Activated CD4-positive, alpha-beta memory T cell treated with anti-CD3 and anti-CD28 coated beads for 36 hours (primary cell): ENCODE data around the gene PDCD7. TPM values are rescaled to one million over a fixed set of nuclear protein-coding genes. Genes with fewer than 3 reads are reported as not detected.
"Not testable (repeated sequence)": the region's sequence is repeated elsewhere in the genome, so short reads cannot be mapped to it uniquely, and the experiment has no call there.

ENCODE experiments used
- CTCF ChIA-PET: fragments of 350-600 bp; sonication (Branson Sonifier 250); formaldehyde crosslinking; loops from one replicate; lab custom pipeline; 2021; ENCODE audit warnings: antibody characterized with exemption, inconsistent platforms; lab: Charles Lee
- POLR2A ChIA-PET: fragments of 350-600 bp; sonication (Branson Sonifier 250); formaldehyde crosslinking; loops from one replicate; lab custom pipeline; 2021; ENCODE audit warnings: antibody characterized with exemption; lab: Charles Lee
- DNase-seq: peaks from one replicate; pipeline ENCODE4 v3.0.0-alpha.2; 2020
- H3K27ac Mint-ChIP-seq: one replicate; pipeline ENCODE4 v1.8.0; 2021; ENCODE audit warnings: mixed read lengths
- H3K27me3 Mint-ChIP-seq: one replicate; pipeline ENCODE4 v1.8.0; 2021; ENCODE audit warnings: mixed read lengths
- H3K36me3 Mint-ChIP-seq: one replicate; pipeline ENCODE4 v1.8.0; 2021; ENCODE audit warnings: mixed read lengths
- H3K4me1 Mint-ChIP-seq: one replicate; pipeline ENCODE4 v1.8.0; 2021; ENCODE audit warnings: low read depth, mixed read lengths
- H3K4me3 Mint-ChIP-seq: one replicate; pipeline ENCODE4 v1.8.0; 2021; ENCODE audit warnings: mild to moderate bottlenecking, mixed read lengths
- H3K9me3 Mint-ChIP-seq: one replicate; pipeline ENCODE4 v1.8.0; 2021; ENCODE audit warnings: mixed read lengths
- intact Hi-C: fragments of 100-400 bp; cut with micrococcal nuclease; formaldehyde crosslinking; loops from one replicate; pipeline ENCODE4 v1.15.1; 2023
- total RNA-seq, 2 experiments: library from RNA; stranded (reverse); gene quantifications; one replicate each; pipeline ENCODE4 v1.2.3, GENCODE V29; 2021

PDCD7 gene
- total RNA-seq, 2 experiments from 2014 or later: 32.8 to 33.0 TPM

DNA sequence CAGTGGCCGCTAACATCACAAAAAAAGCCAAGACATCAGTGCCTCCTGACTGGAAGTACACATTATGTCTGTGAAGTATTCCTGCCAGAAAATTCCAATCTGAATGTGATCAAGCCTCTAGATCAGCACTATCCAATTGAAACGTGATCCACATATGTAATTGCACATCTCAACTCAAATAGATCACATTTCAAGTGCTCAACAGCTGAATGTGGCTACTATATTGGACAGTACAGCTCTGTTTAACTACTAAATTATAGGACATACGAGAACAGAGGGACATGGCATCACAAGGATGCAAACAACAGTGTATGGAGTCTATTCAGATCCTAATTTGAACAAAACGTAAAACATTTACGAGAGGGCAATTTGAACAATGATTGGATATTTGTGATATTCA lies 18.1 kb downstream of the PDCD7 start:
- Mint-ChIP-seq H3K4me1 (peaks cover 2% of the 10 kb centered on the region), H3K9me3 (no peaks in the 10 kb centered on the region), H3K27me3 (no peaks in the 10 kb centered on the region), H3K4me3 (no peak overlapping the region), H3K27ac (no peak overlapping the region), H3K36me3 (peaks cover 28% of the 10 kb centered on the region)
- intact Hi-C loops: no loop called here
- ChIA-PET CTCF (interaction anchor here (1.4 to 1.6 kb wide), 2 partner anchors 14 to 182 kb away, joined by 3 to 7 read pairs; no protein-coding TSS in a partner anchor), POLR2A (no interaction called here)
- DNase-seq: no peak

DNA sequence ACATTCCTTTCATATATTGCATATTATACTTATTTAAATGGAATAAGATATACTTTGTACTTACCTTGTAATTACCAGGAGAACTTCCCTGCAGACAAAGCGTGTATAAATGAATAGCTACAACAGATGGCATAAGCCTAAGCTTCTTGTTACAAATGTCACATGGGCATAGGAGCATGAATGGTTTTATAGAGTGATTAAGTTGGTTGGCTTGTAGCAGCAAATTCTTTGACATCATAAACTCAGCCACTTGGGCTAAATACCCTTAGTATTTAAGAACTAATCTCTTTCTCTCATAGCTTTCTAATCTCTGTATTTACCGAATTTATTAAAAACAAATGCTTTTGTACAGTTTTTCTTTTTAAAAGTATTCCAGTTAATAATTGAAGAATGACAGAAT lies 18.5 kb downstream of the PDCD7 start, which contains the start of gene UBAP1L:
Gene UBAP1L (minus strand): TSS at position 115 of the 400 bp plus-strand sequence. CDS start 8,985 bp downstream, outside the sequence.
- Mint-ChIP-seq H3K4me3 (no peak within 1 kb of the TSS), H3K27ac (no peak within 1 kb of the TSS), H3K27me3 (no peaks in the 10 kb centered on the region), H3K4me1 (peaks cover 2% of the 10 kb centered on the region), H3K36me3 (peaks cover 28% of the 10 kb centered on the region), H3K9me3 (no peaks in the 10 kb centered on the region)
- POLR2A ChIA-PET: no interaction called here
- intact Hi-C loops: no loop called here
- CTCF ChIA-PET: interaction anchor here (0.6 to 1.6 kb wide), 4 partner anchors 13 to 183 kb away, joined by 3 to 7 read pairs (median 4); no protein-coding TSS in a partner anchor
- no peak for DNase-seq

DNA sequence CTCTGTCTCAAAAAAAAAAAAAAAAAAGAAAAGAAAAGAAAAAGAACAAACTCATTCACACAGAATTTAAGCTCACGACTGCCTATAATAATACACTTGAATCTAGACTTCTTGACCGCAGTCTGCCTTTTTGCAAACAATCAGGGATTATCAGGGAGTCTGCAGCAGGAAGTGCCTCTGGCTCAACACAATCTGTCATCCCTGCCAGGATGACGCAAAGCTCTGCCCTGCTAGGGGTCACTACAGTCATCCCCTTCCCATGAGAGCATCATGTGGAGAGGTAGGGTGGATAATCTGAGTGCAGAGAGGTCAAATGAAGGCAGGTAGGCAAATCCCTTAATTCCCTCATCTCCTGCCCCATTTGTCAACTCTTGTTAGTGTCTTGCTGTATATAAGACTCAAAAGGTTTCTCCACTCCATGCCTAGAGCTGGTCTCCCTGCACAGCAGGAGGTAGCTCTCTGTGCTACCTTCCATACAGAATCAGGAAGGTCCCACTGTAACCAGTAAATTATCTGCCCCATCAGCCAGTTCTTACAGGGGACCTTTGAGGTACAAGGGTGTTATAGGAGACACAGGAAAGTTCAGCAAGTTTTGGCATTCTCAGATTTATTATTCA lies 22.8 kb downstream of the PDCD7 start:
- intact Hi-C loops: no loop called here
- Mint-ChIP-seq H3K36me3 (peaks cover 8% of the 10 kb centered on the region), H3K27me3 (no peaks in the 10 kb centered on the region), H3K9me3 (no peaks in the 10 kb centered on the region), H3K27ac (no peak overlapping the region), H3K4me1 (peaks cover 6% of the 10 kb centered on the region), H3K4me3 (no peak overlapping the region)
- no peak for DNase-seq
- CTCF ChIA-PET: interaction anchor here (2.5 kb wide), 1 partner anchor 10 kb away, joined by 10 read pairs; no protein-coding TSS in a partner anchor
- POLR2A ChIA-PET: no interaction called here

DNA sequence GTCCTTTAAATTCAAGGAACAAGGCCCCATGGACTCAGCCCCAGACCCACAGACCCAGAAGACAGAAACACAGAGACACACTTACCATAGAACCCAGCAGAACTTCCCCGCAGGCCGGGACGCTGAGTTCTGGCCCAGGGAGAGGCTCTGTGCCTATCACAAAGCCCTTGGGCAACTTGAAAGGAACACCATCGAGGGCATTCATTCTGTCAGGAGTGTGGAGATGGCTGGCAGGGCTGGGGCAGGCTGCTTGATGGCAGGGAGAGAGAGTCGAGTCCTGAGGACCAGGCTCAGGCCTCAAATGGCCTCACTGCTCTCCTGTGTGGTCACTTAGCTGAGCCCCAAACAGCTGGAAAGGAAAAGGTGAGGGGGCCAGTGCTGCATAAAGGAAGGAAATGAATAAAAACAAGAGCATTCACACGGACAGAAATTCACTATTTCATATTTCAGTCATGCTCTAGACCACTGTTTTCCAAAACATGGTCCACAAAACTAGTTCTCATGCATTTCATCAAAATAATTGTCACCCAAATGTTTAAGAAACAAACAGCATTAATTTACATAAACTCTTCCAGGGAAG lies 27.5 kb downstream of the PDCD7 start:
- ChIA-PET POLR2A (no interaction called here), CTCF (interaction anchor here (1.0 kb wide), 1 partner anchor 28 kb away, joined by 3 read pairs; no protein-coding TSS in a partner anchor)
- peaks cover 13% of the 10 kb centered on the region for H3K36me3 Mint-ChIP-seq
- no peak for DNase-seq
- H3K4me1 Mint-ChIP-seq: peaks cover 6% of the 10 kb centered on the region
- H3K9me3 Mint-ChIP-seq: no peaks in the 10 kb centered on the region
- intact Hi-C loops: no loop called here
- no peaks in the 10 kb centered on the region for H3K27me3 Mint-ChIP-seq
- H3K27ac Mint-ChIP-seq: peak overlapping the region; percentile 25
- no peak overlapping the region for H3K4me3 Mint-ChIP-seq

DNA sequence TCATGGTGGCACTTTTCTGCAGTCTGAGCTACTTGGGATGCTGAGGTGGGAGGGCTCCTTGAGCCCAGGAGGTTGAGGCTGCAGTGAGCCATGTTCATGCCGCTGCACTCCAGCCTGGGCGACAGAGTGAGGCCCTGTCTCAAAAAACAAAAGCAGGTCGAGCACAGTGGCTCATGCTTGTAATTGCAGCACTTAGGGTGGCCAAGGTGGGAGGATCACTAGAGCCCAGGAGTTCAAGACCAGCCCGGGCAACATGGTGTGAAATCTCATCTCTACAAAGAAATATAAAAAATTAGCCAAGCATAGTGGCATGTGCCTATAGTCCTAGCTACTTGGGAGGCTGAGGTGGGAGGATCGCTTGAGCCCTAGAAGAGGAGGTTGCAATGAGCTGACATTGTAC lies 28.6 kb downstream of the PDCD7 start:
- ChIA-PET POLR2A (no interaction called here), CTCF (no interaction called here)
- Mint-ChIP-seq H3K4me3 (no peak overlapping the region), H3K9me3 (no peaks in the 10 kb centered on the region), H3K4me1 (peaks cover 5% of the 10 kb centered on the region), H3K27ac (no peak overlapping the region), H3K36me3 (peaks cover 13% of the 10 kb centered on the region), H3K27me3 (no peaks in the 10 kb centered on the region)
- DNase-seq: no peak
- intact Hi-C loops: no loop called here

DNA sequence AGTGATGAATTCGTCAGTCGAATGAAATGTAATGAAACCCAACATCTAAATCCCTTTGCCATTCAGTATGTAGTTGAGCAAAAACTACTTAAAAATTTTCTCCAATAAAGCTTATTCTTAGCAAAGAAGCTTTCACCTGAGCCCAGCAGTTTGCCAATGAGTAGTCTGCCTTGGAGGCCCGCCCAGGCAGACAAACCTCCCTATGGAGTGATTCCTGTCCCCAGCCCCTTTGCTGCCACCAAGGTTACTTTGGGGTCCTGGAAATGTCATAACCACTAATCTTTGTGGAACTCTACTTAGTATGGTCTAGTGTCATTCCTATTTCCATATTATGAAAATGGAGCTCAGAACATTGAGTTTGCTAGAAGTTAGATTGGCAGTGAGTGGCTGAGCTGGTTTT lies 30.7 kb downstream of the PDCD7 start:
- ChIA-PET CTCF (interaction anchor here (1.0 to 1.5 kb wide), 2 partner anchors 50 to 69 kb away, joined by 4 to 6 read pairs; no protein-coding TSS in a partner anchor), POLR2A (no interaction called here)
- no peak for DNase-seq
- peaks cover 27% of the 10 kb centered on the region for H3K36me3 Mint-ChIP-seq
- intact Hi-C loops: no loop called here
- H3K27me3 Mint-ChIP-seq: no peaks in the 10 kb centered on the region
- H3K4me1 Mint-ChIP-seq: peaks cover 5% of the 10 kb centered on the region
- H3K4me3 Mint-ChIP-seq: no peak overlapping the region
- no peak overlapping the region for H3K27ac Mint-ChIP-seq
- H3K9me3 Mint-ChIP-seq: no peaks in the 10 kb centered on the region

DNA sequence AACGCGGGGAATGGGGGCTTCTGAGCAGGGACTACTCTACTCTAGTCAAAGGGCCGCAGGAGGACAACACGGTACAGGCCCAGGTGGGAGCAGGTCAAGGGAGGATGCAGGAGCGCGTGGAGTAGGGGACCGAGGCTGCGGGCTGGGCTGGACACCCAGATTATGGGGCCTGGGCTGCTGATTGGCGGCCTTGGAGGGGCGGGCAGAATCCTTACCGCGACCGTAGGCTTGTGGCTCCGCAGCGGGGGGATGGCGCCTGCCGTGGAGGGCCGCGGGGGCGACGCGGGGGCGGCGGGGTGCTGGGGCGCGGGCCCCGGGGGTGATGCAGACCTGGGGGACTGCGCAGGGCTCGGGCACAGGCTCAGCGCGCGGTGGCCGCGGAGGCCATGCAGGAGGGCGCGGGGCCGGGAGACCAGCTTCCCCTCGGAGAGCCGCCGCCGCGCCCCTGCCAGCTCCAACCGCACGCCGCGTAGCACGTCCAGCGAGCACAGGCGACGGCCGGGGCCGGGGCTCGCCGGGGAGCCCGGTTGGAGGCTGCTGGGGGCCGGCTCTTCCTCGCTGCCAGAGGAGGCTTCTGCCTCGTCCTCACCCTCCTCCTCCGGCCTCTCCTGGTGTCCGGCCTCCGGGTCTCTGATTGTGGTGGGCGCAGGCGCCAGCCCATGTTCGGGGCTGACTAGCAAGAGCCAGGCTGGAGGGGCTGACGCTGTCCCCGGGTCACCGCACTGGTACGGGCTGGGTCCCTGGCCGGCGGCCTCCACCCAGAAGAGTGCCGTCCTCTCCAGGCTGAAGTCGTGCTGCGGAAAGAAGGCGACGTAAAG lies 31.5 kb downstream of the PDCD7 start:
- H3K36me3 Mint-ChIP-seq: peaks cover 27% of the 10 kb centered on the region
- H3K27ac Mint-ChIP-seq: no peak overlapping the region
- ChIA-PET CTCF (interaction anchor here (1.0 to 2.0 kb wide), 16 partner anchors 8 to 117 kb away, joined by 3 to 10 read pairs (median 4); partner anchors contain the start of gene UBAP1L), POLR2A (no interaction called here)
- no peaks in the 10 kb centered on the region for H3K9me3 Mint-ChIP-seq
- peaks cover 5% of the 10 kb centered on the region for H3K4me1 Mint-ChIP-seq
- intact Hi-C loops: no loop called here
- no peak overlapping the region for H3K4me3 Mint-ChIP-seq
- no peak for DNase-seq
- H3K27me3 Mint-ChIP-seq: no peaks in the 10 kb centered on the region

DNA sequence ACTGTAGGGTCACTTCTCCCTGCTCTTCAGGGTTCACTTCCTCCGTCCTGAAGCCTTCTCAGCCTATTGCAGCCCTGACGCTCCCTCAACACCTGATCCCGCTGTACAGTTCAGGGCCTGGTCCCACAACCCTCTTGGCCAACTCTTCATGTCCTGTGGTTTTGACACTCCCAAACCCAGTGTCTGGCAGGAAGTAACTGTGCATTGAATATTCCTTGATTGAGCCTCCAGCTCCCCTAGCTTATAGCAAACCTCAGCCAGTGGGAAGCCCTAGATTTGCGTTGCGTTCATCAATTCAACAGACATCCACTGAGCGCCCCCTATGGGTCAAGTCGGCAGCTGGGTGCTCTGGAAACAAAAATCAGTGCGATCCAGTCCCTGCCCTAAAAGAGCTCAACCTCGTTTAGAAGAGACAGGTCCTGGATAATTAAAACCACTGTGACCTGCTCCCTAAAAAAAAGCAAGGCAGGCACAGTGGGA lies 32.2 kb downstream of the PDCD7 start:
- POLR2A ChIA-PET: no interaction called here
- peak; percentile 69 for DNase-seq
- Mint-ChIP-seq H3K27me3 (no peaks in the 10 kb centered on the region), H3K9me3 (no peaks in the 10 kb centered on the region), H3K36me3 (peaks cover 27% of the 10 kb centered on the region), H3K4me3 (no peak overlapping the region), H3K4me1 (peaks cover 5% of the 10 kb centered on the region), H3K27ac (no peak overlapping the region)
- intact Hi-C loops: no loop called here
- CTCF ChIA-PET: interaction anchor here (0.6 to 2.0 kb wide), 20 partner anchors 9 to 203 kb away, joined by 3 to 10 read pairs (median 4); partner anchors contain the start of genes RNU5B-1 and UBAP1L

DNA sequence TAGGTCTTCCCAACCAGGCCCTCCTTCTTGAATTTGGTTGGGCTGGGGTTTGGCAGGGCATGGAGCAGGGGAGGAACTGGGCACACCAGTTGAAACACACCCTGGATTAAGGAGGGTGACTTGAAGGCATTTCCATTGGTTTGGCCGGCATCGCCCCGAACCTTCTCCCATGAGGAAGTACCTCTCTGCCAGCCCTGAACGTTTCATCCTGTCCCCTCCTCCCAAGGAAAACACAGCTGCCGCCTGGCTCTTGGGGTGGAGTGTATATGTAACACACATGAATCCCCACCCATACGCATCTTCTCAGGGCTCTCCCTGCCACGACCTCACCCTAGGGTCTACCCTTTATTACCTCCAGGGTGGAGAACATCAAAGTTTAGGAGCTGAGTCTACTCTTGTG lies 33.2 kb downstream of the PDCD7 start:
- Mint-ChIP-seq H3K4me1 (no peaks in the 10 kb centered on the region), H3K27me3 (no peaks in the 10 kb centered on the region), H3K4me3 (no peak overlapping the region), H3K27ac (no peak overlapping the region), H3K9me3 (no peaks in the 10 kb centered on the region), H3K36me3 (peaks cover 25% of the 10 kb centered on the region)
- ChIA-PET POLR2A (no interaction called here), CTCF (interaction anchor here (2.0 kb wide), 1 partner anchor 10 kb away, joined by 10 read pairs; no protein-coding TSS in a partner anchor)
- intact Hi-C loops: no loop called here
- no peak for DNase-seq

DNA sequence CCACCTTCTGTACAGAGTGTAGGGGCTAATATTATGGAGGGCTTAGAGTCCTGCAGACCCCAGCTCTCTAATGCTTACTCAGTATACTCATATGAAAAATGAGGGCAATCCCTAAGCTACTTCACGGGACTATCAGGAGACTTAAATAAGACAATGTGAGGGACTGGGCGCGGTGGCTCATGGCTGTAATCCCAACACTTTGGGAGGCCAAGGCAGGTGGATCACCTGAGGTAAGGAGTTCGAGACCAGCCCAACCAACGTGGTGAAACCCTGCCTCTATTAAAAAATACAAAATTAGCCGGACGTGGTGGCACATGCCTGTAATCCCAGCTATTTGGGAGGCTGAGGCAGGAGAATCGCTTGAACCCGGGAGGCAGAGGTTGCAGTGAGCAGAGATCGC lies 33.8 kb downstream of the PDCD7 start:
- H3K27me3 Mint-ChIP-seq, intact Hi-C loops, H3K27ac Mint-ChIP-seq, POLR2A ChIA-PET, H3K9me3 Mint-ChIP-seq, DNase-seq, H3K4me3 Mint-ChIP-seq, H3K4me1 Mint-ChIP-seq: not testable (repeated sequence)
- CTCF ChIA-PET: interaction anchor here (1.5 kb wide), 1 partner anchor 13 kb away, joined by 3 read pairs; no protein-coding TSS in a partner anchor
- peaks cover 22% of the 10 kb centered on the region for H3K36me3 Mint-ChIP-seq

DNA sequence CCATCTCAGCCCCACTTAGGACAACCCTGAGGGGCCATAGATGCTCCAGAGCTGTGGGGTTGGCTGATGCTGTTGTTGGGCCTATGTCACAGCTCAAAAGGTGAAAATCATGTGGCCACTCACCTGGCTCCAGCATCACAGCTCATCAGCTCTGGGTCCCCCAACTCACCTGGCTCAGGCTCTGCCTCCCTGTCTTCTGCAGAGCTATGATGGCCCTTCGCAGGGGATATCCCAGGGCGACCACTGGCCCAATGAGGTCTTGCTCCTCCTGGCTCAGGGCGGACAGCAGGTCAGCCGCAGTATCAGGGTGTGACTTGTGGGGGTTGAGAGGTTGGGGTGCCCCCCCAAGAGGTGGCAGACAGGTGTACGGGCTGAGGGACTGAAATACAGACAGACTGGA lies 34.3 kb downstream of the PDCD7 start:
- Mint-ChIP-seq H3K27me3 (no peaks in the 10 kb centered on the region), H3K4me1 (no peaks in the 10 kb centered on the region), H3K4me3 (no peak overlapping the region), H3K27ac (no peak overlapping the region), H3K9me3 (no peaks in the 10 kb centered on the region), H3K36me3 (peaks cover 22% of the 10 kb centered on the region)
- DNase-seq: no peak
- CTCF ChIA-PET: interaction anchor here (1.5 kb wide), 1 partner anchor 12 kb away, joined by 3 read pairs; no protein-coding TSS in a partner anchor
- intact Hi-C loops: no loop called here
- POLR2A ChIA-PET: no interaction called here
